Measurements from ENCODE around the gene MFNG.

- TF ChIP-seq CTCF (IDR thresholded peaks at IDR 0.05; ENCODE audit: low read depth, low read length, poor library complexity, severe bottlenecking) = no peak
- no peak for TF ChIP-seq EZH2phosphoT487 (IDR thresholded peaks at IDR 0.05; ENCODE audit: borderline replicate concordance, low read length)
Observed at GRCh38 chr22:37448516-37449127, 37.6 kb downstream of the MFNG start.

Measured in DOHH2 (cell line).